Measurements from ENCODE around the gene DLAT.
A peak's percentile ranks its signal among the peaks of the same experiment; 100 is the strongest.

Gene DLAT

GRCh38 chr11:112024773-112025678 lies at the start of gene DLAT:
TSS of gene DLAT (plus strand) at chr11:112025408. CDS start at chr11:112025473, 65 bp downstream.
- peak; percentile 85 for DNase-seq

GRCh38 chr11:111976119-111976766 lies 49.0 kb upstream of the DLAT start:
- no peak for DNase-seq

GRCh38 chr11:111976767-111977145 lies 48.5 kb upstream of the DLAT start:
- no peak for DNase-seq

- no peak for DNase-seq
These were observed 47.8 kb upstream of the DLAT start for GRCh38 chr11:111977146-111978027.

- peak; percentile 30 for DNase-seq
These were observed 47.0 kb upstream of the DLAT start for GRCh38 chr11:111978028-111978771.

- no peak for DNase-seq
These were observed 45.1 kb upstream of the DLAT start for GRCh38 chr11:111980062-111980461.

- no peak for DNase-seq
These were observed 43.9 kb upstream of the DLAT start for GRCh38 chr11:111981270-111981669.

- DNase-seq = peak; percentile 25
These were observed 43.2 kb upstream of the DLAT start for GRCh38 chr11:111982019-111982464.

GRCh38 chr11:111982541-111983186 lies 42.5 kb upstream of the DLAT start:
- DNase-seq = no peak

- no peak for DNase-seq
These were observed 41.8 kb upstream of the DLAT start for GRCh38 chr11:111983187-111983986.

- DNase-seq = no peak
These were observed 38.6 kb upstream of the DLAT start for GRCh38 chr11:111986589-111986988.

GRCh38 chr11:111990381-111990780 lies 34.8 kb upstream of the DLAT start:
- no peak for DNase-seq

- no peak for DNase-seq
These were observed 32.9 kb upstream of the DLAT start for GRCh38 chr11:111992206-111992855.

- no peak for DNase-seq
These were observed 29.1 kb upstream of the DLAT start for GRCh38 chr11:111996129-111996528.

GRCh38 chr11:111996669-111997068 lies 28.5 kb upstream of the DLAT start:
- DNase-seq = peak; percentile 40

- no peak for DNase-seq
These were observed 26.1 kb upstream of the DLAT start for GRCh38 chr11:111999111-111999510.

- DNase-seq = no peak
These were observed 24.5 kb upstream of the DLAT start for GRCh38 chr11:112000703-112001102.

GRCh38 chr11:112002491-112003216 lies 22.6 kb upstream of the DLAT start:
- DNase-seq = no peak

- peak; percentile 11 for DNase-seq
These were observed 20.8 kb upstream of the DLAT start for GRCh38 chr11:112004389-112004788.
